Measurements from ENCODE around the gene CLEC20A.

DNA sequence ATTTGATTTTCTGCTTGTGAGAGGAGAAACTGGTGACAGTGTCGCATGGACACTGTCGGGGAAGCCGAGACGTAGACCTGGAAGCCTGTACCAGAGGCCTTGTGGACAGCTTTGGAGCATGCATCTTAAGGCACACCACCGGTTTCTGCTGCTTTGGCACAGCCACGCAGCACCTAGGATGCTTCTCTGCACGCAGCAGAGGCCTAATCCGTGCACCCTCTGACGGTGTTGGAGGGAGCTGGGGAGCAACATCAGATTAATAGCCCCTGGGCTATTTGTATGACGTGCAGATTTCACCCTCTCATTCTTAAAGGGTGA, 46.5 kb upstream of the CLEC20A start:
- TF ChIP-seq POLR2A (IDR thresholded peaks at IDR 0.05) (no peak), POLR2AphosphoS5 (IDR thresholded peaks at IDR 0.05) (no peak)
- TF ChIP-seq, protein P1, sequence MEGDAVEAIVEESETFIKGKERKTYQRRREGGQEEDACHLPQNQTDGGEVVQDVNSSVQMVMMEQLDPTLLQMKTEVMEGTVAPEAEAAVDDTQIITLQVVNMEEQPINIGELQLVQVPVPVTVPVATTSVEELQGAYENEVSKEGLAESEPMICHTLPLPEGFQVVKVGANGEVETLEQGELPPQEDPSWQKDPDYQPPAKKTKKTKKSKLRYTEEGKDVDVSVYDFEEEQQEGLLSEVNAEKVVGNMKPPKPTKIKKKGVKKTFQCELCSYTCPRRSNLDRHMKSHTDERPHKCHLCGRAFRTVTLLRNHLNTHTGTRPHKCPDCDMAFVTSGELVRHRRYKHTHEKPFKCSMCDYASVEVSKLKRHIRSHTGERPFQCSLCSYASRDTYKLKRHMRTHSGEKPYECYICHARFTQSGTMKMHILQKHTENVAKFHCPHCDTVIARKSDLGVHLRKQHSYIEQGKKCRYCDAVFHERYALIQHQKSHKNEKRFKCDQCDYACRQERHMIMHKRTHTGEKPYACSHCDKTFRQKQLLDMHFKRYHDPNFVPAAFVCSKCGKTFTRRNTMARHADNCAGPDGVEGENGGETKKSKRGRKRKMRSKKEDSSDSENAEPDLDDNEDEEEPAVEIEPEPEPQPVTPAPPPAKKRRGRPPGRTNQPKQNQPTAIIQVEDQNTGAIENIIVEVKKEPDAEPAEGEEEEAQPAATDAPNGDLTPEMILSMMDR (IDR thresholded peaks at IDR 0.05), result no peak
